CD4-positive, alpha-beta T cell treated with Interleukin-4 for 1 hour (primary cell): ENCODE data around the gene KCNMA1.

Experiments
- DNase-seq, 2 donors: peaks; one replicate each; pipeline ENCODE4 v3.0.0-alpha.2; 2020 to 2022

Gene KCNMA1

DNA sequence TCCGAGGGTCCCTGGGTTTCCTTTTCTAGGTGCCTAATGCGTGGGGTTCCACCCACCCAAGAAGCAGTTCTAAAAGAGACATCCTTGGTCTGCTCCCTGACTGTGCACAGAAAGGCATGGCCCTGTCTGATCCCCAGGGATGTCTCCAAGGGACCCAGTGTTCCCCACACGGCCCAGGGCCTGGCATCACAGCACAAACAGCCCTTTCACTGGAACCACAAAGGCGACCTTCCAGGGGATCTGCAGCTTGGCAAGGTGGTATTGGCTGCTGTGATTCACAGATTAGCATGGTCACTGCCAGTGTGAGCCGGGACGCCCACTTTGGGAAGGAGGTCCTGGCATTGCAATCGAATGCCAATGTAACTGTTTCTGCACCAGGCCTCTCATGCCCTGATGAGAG, 6.4 kb downstream of the KCNMA1 start:
- no peak for DNase-seq

DNA sequence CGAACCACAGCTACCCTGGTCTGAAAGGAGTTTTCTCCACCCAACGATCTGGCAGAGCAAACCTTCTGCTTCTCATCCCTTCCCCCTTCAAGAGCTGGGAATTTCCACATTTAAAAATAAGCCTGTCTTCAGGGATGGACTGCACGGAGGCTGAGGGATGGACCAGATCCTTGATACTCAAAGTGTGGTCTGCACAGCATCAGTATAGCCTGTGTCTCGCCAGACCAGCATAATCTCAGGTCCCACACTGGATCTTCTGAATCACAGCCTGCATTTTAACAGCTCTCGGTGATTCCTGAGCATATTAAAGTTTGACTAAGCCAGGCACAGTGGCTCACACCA, 7.1 kb downstream of the KCNMA1 start:
- DNase-seq, result no peak

DNA sequence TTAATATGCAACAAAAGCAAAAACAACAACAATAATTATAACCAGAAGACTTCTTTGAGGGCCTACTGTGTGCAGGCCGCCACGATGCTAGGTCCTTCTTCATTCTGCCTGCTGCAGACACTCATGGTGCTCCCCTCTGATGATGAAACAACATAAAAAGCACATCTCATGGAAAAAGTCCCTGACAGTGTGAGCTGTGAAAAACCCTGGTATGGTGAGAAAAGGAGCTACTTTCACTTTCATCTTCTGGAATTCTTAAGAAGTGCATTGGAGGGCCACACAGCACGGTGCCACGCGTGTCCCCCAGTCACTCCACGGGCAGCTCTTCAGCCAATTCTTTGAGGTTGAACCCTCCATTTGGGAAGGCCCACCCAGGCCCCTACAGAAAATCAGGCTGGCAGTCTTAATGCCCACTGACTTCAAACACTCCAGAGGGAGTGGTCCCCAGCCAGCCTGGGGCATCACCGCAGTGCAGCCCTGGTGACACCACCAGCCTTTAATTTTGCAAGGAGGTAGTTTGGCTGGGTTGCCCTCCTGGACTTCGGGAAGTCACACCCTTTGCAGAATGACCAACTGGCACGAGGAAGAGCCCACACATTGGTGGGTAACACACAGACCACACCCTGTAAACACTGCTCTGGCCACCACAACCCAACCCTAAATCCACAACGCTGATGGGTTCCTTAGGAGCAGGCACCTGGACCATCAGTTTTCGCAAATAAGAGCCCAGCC, 7.7 kb downstream of the KCNMA1 start:
- no peak for DNase-seq

DNA sequence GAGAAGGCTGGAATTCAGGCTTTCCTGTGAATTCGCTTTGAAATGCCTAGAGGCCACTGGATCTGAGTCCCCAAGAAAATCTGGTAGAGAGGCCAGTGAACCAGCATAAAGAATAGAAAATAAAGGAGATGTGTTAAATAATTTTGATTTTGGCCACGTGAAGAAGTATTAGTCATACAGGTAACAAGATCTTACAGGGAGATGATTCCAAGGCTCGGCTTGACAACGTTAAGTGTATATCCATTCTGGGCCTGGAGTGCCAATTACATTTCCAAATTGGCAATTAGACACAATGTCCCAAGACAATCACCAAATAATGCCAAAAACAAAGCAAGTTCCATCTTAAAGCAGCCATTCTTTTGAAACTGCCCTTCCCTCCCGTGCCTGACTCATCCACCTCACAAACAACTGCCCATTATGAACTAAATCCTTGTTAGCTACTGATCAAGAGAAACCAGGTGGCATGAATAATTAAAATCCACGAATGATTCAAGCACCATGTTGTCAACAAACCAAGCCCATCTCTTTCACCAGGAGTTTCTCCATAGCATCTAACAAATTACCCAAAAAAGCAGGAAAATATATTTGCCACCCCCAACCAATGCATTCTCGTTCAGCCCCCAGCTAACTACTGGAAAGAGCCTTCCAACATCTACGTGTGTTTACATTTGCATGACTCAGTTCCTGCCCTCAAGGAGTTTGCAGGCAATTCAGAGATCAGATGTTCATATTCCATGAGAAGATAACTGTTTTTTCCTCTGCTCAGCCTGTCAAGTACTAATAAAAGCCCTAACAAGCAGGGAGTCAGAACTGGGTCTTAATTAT, 8.5 kb downstream of the KCNMA1 start:
- no peak for DNase-seq

DNA sequence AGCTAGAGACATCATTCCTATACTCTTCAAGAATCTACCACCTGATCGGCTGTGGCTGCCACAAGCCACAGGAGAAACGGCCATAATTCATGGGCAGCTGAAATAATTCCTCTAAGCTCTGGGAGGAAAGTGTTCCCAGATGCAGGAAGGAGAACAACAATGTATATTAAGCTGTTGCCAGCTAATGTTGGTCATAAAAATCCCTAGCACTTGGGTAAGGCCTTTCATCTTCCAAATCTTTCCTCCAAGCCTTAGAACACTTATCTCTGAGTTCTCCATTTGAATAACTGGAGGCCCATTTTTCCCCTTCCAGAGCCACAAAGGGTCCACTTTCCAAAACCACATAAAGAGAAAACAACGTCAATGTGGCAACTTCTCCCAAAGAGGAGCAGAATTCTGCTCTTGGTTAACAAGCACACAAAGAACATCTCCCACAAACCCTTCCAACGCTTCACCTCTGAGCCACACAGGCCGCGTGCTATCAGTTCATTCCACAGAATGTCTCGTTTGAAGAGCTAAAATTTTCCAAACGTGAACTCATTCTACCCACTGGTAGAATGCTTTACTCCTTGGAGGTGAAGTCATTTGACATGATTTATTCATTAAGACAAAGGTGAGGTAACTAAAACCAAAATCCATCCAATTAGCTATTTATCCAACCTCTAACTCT, 11.2 kb downstream of the KCNMA1 start:
- DNase-seq, result no peak

DNA sequence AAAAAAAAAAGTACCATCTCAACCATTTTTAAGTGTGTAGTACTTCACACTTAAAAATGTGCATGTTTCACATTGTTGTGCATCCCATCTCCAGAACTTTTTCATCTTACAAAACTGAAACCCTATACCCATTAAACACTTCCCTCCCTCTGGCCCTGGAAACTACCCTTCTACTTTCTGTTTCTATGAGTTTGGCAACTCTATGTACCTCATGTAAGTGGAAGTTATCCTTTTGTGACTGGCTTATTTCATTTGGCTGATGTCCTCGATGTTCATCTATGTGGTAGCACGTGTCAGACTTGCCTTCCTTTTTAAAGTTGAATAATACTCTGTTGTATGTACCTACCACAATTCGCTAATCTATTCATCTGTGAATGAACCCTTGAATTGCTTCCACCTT, 12.2 kb downstream of the KCNMA1 start:
- DNase-seq, result no peak

DNA sequence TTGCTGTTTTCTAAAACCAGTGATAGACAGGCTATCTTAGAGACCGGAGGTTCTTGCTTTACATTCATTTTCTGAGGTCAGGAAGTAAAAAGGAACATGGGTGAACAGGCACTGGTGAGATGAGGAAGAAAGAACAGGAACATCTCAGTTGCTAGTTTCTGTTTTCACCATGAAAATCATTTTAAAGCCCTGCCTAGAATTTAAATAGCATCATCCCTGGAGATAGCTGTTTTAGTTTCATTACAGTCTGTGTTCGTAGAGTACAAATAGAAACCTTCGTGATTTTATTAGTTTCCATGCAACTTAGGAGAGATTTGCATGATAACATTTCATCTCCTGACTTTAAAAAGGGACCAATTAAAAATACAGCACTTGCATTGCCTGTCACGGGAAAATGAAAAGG, 14.7 kb downstream of the KCNMA1 start:
- DNase-seq, result no peak

DNA sequence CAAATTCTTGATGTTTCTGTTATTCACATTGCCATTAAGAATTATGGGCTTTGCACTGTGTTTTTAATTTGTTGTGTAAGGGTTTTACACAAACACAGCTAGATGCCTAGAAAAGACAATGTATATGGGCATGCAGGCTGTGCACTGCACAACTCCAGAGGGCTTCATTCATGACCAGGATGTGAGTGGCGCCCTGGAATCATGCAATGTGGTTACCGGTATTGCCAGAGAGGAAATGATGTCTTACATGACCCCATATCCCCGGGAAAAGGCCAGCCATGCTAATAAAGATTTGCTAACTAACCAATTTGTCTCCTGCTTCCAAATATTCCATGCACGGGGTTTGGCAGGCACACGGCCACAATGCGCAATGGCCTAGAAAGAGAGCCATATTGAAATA, 16.9 kb downstream of the KCNMA1 start:
- DNase-seq, result no peak

DNA sequence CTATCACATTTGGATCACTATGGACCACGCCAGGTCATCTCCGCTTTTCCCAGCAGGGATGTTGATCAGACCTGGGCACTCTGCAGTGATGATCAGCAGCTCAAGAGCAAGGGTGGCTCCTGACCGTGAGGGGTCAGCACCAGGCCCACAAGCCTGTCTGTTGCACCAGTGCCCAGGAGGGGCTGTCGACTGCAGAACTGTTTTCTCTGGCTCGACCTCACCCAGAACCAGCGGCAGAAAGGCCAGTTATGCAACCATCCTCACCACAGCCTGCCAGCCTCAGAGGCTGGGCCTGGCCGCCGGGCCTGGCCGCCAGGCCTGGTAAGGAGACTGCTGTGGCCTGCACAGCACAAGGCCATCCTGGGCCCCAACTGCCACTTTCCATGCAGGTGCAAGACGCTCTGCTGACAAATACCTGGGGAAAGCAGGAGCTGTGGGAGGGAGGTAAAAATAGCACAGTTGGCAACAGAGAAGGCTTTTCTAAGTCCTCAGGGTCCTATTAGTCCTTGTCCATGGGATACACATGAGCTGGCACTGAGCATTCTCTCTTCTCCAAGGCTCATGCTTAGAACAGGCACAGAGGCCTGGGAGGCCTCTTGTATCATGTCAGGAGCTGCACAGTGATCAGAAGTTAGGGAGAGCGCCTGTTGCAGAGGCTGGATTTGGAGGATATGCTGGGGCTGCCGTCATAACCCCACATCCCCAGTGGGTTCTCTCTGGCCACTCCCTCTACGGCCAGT, 17.5 kb downstream of the KCNMA1 start:
- DNase-seq, result no peak

DNA sequence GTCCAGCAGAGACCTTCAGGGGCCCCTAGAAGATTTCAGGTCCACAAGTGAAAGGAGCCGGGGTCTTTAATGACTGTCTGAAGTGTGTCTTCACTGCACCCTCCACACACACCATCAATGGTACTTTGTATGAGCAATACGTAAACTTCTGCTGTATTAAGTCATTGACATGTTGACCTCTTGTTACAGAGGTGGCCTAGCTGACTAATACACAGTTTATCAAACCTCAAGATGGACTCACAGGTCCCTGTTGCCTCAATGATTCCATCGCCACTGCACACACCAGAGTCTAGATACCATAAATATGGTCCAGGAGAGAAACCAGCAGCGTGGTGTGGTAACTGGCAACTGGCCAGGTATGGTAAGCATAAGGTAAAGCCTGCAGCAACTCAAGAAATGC, 19.5 kb downstream of the KCNMA1 start:
- no peak for DNase-seq

DNA sequence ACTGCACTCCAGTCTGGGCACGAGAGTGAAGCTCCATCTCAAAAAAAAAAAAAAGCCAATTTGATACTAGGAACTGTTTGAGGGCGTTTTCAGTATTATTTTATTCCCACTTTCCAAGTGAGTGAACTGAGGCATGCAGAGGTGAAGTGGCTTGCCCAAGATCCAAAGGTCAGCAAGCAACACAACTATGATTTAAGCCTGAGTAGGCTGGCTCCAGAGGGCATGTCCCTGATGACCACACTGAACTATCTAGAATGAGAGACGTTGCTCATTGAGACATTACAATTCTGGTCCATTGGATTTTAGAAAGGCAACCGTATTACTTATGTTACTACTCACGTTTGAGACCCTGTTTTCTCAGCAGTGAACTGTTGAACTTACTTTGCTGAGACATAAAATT, 20.8 kb downstream of the KCNMA1 start:
- no peak for DNase-seq

DNA sequence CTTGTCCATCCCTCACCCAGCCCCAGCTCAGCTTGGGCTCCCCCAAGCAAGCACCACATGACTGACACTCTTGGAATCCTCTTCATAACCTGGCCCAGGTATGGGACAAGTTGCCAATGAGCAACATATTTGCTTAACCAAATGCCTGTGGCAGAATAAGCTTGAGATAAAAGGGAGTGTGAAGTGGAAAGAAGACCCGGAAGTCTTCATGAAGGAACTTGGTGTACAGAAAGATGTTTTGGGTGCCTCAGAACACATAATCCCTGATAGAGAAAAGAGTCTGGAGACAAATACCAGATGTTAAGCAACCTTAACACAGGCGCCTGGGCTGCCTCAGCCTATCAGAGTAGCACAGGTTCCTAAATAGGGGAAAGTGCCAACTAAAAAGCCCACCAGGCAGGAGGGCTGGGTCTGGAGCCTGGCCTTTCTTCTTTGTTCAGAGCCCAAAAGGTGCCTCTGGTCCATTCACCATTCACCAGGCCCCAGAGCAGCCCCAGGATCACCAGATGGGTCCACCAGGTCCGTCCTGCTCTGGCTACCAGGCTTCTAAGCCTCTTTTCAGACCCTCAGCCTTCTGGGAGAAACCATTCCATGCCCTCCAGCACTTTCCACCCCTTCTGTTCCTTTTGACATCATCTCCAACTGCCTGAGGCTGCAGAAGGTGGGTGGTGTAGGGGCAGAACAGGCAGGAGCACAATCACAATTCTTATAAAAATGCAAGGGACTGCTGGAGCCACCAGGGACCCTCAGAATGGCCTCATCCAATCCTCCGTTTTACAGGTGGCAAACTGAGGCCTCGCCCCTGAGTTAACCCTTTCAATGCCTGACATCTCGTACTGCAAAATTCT, 22.6 kb downstream of the KCNMA1 start:
- no peak for DNase-seq

DNA sequence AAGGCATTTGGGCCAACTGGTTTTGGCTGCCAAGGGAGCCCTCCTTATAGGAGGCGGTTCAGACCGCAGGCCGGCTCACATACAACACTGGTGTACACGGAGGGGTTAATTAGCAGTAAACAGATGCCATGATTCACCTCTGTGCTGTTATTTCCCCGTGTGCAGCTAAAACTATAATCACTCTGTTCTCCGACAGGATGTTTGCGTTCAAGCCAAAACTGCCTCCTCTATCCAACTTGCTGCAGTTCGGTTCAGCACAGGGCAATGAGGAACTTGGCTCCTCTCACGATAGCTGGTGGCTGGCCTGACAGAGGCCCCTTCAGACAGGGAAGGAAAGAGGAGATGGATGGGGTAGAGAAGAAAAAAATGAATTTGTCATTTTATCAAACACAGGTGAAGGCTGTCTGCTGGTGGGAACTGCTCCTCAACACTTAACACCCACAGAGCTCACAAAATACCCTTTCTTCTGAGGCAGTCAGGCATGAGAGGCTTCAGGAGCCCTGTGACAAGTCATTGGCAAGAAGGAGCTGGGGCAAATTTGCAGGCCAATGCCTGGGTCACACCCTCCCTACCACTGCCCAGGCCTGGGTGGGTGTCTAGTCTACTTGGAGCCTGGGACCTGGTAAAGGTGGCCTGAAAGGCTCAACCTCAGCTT, 24.0 kb downstream of the KCNMA1 start:
- DNase-seq, result no peak

DNA sequence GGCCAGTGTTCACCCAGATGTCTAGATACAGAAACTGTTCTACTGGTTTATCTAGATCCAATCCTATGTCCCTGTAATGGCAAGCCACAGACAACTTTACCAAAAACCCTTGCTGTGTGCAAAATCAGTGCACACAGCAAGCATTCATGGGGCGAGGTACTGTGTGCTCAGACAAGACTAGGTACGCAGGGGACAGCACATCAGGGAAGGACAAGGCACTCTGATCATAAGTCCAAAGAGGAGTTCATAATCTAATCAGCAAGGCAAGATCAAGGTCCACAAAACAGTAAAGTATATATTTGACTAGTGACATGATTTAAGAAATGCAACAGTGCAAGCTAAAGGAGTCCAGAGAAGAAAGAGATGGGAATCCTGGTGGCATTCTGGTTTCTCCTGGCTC, 25.9 kb downstream of the KCNMA1 start:
- DNase-seq, result no peak

DNA sequence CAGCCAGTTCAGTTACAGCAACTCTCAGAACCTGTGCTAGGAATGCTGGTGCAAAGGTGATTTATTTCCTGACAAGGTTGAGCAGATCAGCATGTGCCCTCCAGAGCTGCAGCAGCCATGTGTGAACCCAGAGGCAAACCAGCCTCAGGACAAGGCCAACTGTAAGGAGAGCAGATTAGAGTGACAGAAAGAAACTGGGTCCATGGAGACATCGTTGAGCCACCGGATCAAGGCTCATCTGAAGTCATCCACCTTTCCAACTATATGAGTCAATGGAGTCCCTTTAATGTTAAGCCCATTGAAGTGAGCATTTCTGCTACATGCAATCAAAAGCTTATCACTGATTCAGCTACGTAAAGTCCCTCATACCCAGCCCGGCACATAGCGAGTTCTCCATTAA, 26.4 kb downstream of the KCNMA1 start:
- DNase-seq, result no peak

DNA sequence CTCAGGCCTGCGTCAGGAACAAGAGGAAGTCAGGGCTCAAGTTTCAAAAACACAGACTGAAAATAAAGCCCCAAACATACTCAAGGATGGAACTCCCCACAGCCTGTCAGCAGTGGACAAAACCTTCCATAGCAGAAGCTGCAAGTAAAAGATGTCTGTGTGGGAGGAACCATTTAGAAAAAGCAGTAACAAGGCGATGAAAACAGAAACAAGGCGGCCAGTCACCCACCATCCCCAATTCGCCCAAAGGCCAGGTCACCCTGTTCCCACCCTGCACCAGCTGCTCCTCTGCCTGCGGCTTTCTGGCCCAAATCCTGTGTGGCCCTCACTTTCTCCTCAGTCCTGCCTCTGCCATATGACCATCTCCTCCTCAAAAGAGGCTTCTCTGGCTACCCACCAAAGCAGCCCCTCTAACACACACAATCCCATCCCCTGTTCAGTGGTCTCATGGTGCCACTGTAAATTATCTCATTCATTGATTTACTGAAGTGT, 27.8 kb downstream of the KCNMA1 start:
- DNase-seq, result no peak

DNA sequence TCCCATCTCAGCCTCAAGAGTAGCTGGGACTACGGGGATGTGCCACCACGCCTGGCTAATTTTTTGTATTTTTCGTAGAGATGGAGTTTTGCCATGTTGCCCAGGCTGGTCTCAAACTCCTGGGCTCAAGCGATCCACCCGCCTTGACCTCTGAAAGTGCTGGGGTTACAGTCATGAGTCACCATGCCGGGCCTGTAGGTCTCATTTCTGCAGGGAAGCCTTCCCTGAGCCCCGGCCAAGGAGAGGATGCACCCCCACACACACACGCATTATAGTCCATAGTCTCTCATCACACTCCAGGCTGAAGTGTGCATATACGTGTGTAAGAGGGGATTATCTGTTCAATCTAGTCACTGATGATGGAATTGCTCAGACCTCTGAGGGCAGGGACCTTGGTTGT, 29.3 kb downstream of the KCNMA1 start:
- no peak for DNase-seq

DNA sequence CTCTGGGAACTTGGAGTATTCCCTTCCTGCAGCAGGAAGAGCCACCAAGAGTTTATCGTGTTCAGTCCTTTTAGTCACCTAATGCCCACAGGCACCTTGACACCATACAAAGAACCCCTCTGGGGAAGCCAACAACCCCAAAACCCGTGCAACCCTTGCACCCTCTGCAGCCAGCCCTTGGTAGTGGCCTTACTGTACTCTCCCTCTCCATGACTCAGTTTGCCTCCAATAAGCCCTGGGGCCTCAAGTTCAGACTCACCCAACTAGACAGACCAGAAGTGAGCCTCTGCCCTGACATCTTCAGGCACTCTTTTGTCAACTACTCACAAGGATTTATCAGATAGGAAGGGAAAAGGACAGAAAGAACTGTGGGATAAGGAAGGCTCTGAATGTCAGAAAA, 30.9 kb downstream of the KCNMA1 start:
- no peak for DNase-seq

DNA sequence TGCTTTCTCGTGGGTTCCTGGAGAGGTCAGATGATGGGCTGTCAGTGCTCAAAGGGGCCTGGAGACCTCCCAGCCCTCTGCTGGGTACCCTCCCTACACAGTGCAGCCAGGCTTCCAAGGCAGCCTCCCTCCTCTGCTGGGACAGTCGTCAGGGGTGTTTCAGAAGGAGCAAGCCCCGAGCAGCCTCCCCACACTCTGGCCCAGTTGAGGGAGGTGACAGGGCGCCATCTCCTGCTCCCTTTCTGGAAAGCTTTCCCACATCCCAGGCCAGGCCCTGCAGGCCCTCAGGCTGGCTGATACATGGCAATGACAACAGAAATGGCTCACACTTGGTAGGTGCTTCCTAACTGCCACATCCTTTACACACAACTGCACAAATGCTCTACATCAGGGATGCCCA, 32.1 kb downstream of the KCNMA1 start:
- DNase-seq, result no peak

DNA sequence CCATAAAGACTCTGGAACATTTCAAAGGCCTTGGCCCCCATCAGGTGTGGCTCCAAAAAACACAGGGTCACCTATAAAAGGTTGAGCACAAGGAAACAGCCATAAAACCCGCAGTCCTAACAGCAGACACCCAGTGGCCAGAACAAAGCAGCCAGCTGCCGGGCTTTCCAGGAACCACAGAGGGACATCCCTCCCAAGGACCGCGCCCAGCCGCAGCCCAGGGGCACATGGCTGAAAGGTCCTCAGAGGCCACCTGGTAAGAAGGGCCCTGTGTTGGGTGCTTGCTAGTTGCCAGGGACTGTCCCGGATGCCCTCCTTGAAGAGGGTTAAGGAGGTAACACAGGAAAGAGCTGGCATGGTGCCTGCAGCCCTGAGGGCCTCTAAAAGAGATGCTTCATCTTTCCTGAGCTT, 32.7 kb downstream of the KCNMA1 start:
- DNase-seq, result no peak

DNA sequence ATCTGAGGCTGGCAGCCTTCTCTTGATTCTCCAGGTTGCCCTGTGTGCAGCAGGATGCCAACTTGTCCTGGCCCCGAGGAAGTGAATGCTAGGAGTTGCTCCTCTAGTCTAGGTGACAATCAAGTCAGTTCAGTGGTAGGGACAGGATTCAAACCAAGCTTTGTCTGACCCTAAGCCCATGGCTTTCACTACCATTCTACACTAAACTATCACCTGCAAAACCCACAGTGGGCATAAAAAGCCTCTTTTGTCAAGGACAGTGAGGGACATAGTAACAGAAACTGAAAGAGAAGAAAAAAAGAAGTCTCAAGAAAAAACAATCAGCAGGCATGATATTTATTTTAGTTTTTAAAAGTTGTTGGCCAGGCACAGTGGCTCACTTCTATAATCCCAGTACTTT, 33.5 kb downstream of the KCNMA1 start:
- no peak for DNase-seq

DNA sequence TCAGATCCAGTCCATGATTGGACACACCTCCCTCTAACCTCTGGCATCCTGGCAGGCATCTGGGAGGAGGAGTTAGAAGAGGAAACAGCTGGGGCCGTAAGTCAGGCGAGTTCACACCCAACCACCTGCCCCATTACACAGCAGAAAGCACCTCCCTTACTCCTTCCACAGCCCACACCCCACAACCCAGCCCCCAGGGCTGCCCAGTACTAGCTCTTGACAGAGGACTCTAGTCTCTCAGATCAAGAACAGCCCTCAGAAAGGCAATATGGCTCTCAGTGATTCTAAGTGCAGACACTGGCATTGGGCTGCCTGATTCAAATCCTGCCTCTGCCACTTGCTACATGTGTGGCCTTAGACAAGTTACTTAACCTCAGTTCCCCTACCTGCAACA, 34.1 kb downstream of the KCNMA1 start:
- DNase-seq, result no peak
